ENCODE measurements around the gene SPTBN4.
"Not testable (repeated sequence)": the region's sequence is repeated elsewhere in the genome, so short reads cannot be mapped to it uniquely, and the experiment has no call there.

The SPTBN4 gene

DNA sequence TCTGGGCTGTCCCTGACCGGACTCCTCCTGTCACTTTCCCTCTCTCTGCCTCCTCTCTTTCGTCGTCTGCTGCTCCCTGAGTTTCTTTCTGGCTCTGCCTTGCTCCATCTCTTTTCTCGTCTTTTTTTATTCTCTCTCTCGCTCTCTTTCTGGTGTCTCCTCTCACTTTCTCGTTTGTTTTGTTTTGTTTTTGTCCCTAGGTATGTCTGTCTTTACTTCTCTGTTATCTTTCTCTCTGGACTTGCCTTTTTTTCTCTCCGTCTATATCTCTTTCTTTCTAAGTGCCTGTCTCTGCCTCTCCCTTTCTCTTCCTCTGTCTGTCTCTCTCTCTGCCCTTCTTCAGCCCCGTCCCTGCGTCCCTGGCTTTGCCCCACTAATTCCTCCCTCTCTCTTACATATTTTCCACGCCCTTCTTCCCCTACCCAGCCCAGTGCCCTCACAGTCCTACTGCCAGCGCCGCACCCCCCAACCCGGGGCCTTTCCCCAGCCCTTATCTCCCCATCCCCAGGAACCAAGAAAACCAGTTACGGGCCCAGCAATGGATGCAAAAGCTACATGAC is 61.8 kb downstream of the SPTBN4 start:
- DNase-seq (ENCODE audit: low read depth, low spot score) = no peak

DNA sequence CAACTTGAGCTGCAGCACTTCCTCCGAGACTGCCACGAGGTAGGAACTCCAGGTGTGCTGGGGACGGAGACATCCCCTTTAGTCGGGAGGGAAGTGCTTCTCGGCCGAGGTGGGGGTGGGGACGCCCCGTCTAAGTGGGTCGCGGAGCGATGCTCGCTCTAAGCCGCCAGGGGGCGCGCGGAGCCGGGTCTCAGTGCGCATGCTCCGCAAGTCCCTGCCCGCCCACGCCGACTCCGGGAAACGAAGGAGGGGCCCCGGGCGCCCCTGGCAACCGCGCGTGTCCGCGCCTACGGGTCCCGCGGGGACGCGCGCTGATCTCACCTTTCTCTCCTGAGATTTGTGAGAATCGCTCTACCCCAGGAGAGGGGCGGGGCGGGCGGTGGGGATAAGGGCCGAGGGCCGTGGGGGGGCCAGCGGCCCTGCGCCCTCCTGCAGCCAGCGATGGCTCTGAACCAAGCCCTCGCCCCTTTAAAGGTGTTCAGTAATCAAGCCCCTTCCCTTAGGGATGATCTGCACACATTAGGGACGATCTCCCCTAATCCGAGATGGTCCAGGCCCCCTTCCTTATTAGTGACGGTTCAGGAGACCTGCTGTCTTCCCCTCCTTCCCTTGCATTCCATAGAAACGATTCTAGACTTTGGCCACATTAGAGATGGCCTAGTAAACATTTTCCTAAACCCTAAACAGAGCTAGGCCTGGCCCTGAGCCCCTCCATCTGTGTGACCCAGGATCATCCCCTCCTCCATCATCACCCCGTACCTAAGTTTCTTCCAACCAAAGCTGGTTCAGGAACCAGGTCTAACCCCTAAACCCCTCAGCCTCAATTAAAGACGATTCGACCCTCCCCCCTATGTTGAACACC is 62.5 kb downstream of the SPTBN4 start:
- peak; percentile 92 for DNase-seq (ENCODE audit: low read depth, low spot score)

DNA sequence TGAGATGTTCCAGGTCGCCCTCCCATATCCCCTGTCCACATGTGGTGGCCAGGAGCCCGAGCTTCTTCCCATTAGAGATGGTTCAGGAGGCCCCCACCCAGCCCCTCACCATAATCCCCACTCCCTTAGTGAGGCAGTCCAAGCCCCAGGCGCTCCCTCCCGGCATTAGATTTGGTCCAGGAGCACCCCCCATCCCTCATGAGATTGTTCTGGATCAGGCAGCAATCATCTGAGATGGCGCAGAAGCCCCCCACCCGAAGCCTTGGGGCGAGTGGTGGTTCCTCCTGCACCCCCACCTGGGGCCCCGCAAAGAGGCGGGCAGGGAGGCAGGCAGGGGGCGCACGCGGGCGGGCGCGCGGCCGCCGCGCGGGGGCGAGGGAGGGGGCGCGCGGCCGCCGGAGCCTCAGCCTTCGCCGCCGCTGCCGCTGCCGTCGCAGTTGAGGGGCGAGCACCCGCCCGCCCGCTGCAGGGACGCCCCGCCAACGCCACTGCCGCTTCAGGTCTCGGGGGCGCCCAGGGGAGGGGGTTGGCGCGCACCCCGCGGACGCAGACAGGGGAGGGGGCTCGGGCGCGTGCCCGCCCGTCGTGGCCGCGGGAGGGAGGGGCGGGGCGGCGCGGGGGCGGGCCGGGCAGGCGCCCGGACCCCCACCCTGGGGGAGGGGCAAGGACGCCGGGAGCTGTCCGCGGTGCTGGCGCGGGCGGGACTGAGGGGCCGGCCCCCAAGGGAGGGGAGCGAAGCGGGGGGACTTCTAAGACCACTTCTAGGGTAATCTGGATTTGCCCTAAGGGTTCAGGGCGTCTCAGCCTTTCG is 63.5 kb downstream of the SPTBN4 start:
- peak; percentile 47 for DNase-seq (ENCODE audit: low read depth, low spot score)

DNA sequence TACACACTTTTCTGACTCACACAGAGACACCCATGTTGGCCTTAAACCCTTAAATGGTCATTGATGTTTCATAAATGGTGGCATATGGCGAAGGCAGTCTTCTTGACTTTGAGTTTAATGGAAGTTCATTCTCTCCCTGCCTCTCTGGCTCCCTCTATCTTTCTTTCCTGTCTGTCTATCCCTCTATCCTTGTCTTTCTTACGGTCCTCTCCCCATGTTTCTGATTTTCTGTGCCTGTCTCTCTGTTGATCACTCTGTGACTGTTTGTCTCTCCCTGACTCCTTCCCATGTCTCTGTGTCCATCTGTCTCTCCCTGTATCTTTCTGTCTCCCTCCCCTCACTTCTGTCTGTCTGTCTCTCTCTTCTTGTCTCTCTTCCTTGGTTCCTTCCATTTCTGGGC is 66.7 kb downstream of the SPTBN4 start:
- no peak for DNase-seq (ENCODE audit: low read depth, low spot score)

DNA sequence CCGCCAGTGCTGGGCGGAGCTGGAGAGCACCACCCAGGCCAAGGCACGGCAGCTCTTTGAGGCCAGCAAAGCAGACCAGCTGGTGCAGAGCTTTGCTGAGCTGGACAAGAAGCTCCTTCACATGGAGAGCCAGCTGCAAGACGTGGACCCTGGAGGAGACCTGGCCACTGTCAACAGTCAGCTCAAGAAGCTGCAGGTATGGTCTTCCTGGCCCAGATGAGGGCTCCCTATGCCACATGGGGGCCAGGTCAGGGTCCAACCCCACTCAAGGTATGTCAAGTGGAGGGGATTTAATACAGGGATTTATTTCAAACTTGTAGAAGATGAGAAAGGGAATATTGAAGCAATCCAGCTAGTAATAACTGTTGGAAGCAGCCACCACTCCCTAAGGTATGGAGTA is 67.3 kb downstream of the SPTBN4 start:
- no peak for DNase-seq (ENCODE audit: low read depth, low spot score)

DNA sequence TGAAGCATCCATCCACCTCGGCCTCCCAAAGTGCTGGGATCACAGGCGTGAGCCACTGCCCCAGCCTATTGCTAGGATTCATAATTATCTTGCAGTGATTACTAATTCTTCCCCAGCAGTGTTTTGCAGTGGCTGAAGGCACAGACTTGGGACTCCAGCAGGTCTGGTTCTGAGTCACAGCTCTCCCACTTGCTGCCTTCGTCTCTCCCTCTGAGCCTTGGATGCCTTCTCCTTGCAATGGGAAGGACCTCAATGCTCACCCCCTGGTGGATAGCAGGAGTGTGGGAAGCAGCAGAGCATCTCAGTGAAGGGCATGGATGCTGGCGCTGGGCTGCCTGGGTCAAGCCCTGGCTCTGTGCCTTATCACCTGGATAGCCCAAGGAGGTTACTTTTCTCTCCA is 72.3 kb downstream of the SPTBN4 start:
- DNase-seq (ENCODE audit: low read depth, low spot score) = no peak

DNA sequence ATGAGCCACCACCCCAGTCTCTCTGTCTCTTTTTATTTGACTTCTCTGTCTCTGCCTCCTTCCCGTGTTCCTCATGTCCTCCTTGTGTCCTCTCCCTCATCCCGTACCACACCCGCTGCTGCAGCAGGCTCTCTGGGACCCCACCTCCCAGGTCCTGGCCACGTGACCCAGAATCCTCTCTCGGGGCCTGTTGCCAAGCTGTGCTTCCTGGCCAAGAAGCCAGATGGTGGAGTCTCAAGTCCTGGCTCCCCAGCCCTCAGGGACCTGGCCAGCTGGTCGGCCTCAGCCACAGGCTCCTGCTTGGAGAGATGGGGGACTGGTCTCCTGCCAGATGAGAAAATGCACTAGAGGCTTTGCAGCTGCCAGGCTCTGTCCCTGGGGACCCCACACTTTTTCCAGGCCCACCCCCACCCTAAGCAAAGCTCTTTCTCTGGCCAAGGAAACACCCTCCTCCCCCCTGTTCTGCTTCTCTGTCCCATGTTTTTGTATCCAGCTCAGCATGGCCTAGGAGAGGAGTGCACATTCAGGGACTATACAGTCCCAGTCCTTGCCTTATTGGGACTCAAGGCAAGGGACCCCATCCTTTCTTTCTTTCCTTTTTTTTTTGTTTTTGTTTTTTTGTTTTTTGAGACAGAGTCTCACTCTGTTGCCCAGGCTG is 75.5 kb downstream of the SPTBN4 start:
- no peak for DNase-seq (ENCODE audit: low read depth, low spot score)

DNA sequence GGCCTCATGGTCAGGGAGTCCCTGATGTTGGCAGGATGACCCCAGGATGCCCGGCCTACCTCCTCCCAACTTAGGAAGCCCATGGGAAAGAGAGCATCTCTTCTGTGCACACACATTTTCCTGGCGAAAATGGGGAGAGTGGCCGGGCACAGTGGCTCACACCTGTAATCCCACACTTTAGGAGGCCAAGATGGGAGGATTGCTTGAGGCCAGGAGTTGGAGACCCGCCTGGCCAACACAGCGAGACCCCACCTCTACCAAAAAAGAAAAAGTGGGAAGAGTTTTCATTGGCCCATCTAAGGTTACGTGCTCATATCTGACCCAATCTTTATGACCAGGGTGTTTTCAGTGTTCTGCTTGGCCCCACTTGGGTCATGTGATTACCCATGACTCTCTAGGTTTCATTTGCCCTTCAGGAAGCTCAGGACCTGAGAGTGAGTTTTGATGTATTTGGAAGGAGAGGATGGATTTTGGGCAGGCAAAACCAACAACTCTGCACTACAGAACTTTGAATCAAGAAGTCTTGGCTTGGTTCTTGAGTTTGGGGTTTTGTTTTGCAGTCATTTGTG is 76.3 kb downstream of the SPTBN4 start:
- DNase-seq (ENCODE audit: low read depth, low spot score) = no peak

DNA sequence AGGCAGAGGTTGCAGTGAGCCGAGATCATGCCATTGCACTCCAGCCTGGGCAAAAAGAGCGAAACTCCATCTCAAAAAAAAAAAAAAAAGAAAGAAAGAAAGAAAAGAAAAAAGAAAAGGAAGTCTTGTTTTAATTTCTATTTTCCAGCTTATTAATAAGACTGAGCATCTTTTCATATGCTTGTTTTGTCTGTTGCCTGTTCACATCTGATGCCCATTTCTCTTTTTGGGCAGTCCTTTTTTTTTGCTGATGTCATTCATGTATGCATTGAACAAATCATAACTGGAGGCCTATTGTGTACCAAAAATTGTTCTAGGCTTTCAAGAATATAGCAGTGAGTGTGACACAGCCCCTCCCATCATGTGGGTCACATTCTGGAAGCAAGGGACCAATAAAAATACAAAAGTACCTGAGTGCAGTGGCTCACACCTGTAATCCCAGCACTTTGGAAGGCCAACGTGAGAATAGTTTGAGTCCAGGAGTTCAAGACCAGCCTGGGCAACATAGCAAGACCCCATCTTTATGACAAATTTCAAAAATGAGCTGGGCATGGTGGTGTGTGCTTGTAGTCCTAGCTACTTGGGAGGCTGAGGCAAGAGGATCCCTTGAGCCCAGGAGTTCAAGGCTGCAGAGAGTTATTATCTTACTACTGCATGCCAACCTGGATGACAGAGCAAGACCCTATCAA is 79.5 kb downstream of the SPTBN4 start:
- not testable (repeated sequence) for DNase-seq (ENCODE audit: low read depth, low spot score)

DNA sequence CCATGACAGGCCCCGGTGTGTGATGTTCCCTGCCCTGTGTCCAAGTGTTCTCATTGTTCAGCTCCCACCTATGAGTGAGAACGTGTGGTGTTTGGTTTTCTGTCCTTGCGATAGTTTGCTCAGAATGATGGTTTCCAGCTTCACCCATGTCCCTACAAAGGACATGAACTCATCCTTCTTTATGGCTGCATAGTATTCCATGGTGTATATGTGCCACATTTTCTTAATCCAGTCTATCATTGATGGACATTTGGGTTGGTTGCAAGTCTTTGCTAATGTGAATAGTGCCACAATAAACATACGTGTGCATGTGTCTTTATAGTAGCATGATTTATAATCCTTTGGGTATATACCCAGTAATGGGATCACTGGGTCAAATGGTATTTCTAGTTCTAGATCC is 80.4 kb downstream of the SPTBN4 start:
- DNase-seq (ENCODE audit: low read depth, low spot score) = not testable (repeated sequence)

DNA sequence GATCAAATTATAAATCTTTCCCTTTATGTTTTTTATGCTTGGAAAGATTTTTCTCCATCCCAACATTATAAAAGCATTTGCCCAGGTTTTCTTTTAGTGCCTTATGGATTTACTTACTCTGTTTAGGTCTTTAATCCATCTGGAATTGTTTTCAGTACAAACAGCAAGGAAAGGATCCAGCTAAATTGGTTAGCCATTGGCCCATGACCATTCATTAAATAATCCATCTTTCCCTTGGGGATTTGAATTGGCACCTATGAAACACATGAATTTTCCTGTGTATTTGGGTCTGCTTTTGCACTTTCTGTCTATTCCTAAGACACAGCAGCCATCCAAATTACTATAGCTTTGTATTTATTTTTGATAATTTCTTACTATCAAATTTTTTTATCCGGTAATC is 81.0 kb downstream of the SPTBN4 start:
- DNase-seq (ENCODE audit: low read depth, low spot score) = no peak

DNA sequence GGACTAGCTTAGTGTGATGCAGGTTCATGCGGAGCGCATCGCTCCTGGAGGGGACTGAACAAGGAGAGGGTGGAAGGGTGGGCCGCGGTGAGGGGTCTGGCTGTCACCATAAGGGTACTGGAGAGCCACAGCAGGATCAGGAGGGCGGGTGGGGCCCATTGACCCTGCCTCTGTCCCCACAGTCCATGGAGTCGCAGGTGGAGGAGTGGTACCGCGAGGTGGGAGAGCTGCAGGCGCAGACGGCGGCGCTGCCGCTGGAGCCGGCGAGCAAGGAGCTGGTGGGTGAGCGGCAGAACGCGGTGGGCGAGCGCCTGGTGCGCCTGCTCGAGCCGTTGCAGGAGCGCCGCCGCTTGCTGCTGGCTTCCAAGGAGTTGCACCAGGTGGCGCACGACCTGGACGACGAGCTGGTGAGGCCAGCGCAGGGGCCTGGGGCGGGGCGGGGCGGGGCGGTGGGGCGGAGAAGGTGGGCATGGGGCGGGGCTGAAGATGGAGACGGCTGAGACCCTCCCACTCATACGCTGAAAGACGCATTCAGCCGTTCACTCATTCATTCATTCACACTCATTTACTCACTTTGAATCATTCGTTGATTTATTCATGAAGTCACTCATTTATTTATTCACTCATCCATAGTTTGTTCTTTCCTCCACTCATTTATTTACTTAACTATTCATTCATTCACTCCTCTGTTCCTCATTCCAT is 82.4 kb downstream of the SPTBN4 start:
- DNase-seq (ENCODE audit: low read depth, low spot score) = peak; percentile 78

DNA sequence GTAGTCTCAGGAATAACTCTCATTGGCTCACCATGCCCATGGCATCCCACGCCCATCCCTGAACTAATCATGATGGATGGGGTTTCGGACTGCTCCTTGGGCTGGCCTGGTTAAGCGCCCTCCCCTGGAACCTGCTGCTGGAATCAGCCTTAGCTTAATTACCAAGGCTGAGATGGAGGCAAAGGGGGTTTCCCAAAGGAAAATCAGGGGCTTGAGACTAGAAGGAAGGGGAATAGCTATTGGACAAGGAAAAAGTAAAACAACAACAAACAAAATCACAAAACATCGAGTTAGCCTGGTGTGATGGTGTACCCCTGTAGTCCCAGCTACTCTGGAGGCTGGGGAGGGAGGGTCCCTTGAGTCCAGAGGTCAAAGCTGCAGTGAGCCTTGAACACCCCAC is 84.2 kb downstream of the SPTBN4 start:
- DNase-seq (ENCODE audit: low read depth, low spot score) = no peak

DNA sequence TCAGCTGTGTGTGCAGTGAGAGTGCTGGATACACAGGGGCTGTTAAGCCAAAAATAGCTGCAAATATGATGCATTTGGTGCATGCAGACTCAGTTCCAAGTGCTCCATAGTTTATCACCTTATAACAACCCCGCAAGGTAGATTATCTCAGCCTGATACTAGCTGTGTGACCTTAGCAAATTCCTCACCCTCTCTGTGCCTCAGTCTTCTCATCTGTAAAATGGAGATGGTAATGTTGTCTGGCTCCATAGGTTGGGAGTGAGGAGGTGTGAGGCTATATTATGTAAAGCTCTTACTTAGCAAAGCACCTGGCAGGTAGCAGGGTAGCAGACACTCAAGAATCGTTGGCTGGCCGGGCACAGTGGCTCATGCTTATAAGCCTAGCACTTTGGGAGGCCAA is 86.0 kb downstream of the SPTBN4 start:
- no peak for DNase-seq (ENCODE audit: low read depth, low spot score)

DNA sequence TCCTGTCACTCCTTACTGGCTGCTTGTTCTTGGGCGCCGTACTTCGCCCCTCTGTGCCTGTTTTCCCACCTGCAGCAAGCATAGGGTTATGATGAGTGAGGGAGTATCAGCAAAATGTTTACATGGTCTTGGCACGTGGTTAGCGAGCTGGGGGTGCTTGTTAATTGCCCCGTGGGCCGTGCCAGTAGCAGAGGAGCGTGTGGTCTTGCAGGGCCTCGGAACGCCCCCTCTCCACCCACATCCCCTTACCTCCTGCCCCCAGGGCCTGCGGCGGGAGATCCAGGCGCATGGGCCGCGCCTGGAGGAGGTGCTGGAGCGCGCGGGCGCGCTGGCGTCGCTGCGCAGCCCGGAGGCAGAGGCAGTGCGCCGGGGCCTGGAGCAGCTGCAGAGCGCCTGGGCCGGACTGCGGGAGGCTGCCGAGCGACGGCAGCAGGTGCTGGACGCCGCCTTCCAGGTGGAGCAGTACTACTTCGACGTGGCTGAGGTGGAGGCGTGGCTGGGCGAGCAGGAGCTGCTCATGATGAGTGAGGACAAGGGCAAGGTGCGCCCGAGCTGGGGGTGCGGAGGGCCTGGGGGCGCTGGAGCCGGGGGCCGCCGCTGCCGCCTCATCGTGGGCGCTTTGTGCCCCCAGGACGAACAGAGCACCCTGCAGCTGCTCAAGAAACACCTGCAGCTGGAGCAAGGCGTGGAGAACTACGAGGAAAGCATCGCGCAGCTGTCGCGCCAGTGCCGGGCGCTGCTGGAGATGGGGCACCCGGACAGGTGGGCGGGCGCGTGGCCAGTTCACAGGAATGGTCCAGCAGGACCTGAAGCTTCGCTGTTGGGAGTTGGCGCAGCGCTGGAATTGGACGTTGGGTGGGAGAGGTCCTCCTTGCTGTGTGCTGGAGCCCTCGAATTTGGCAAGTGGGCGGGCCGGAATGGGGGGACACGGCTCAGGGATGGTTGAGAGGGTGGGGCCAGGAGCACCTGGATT is 87.4 kb downstream of the SPTBN4 start:
- DNase-seq (ENCODE audit: low read depth, low spot score) = no peak

DNA sequence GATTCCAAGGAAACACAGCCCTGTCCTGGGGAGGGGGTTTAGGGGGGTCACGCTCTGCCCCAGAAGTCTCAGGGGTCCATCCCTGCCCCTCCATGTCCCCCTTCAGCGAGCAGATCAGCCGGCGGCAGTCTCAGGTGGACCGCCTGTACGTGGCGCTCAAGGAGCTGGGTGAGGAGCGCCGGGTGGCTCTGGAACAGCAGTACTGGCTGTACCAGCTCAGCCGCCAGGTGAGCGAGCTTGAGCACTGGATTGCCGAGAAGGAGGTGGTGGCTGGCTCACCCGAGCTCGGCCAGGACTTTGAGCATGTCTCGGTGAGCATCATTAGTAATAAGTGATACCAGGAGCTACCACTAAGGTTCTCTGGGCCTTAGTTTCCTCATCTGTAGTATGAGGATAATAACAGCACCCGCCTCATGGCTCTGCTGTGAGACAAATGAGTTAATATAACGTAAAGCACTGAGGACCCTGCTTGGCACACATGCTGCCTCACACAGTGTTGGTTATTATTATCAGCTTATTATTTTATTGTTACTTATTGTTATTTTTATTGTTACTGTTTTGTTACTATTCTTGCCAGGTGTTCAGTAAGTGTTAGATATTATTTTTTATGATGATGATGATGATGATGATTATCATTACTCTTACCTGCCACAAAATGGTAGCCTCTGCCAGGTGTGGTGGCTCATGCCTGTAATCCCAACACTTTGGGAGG is 89.3 kb downstream of the SPTBN4 start:
- DNase-seq (ENCODE audit: low read depth, low spot score) = no peak

DNA sequence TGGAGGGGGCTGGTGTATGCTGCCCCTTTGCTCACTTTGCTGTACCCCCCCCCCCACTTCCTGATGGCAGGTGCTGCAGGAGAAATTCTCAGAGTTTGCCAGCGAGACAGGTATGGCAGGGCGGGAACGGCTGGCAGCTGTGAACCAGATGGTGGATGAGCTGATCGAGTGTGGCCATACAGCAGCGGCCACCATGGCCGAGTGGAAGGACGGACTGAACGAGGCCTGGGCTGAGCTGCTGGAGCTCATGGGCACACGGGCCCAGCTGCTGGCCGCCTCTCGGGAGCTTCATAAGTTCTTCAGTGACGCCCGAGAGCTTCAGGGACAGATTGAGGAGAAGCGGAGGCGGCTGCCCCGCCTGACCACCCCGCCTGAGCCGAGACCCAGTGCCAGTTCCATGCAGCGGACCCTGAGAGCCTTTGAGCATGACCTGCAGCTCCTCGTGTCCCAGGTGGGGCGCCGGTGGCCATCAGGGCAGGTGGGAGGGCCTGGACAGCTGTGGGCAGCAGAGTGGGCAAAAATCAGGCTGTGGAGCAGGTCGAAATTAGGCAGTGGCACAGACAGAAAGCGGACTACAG is 90.2 kb downstream of the SPTBN4 start:
- DNase-seq (ENCODE audit: low read depth, low spot score) = no peak

DNA sequence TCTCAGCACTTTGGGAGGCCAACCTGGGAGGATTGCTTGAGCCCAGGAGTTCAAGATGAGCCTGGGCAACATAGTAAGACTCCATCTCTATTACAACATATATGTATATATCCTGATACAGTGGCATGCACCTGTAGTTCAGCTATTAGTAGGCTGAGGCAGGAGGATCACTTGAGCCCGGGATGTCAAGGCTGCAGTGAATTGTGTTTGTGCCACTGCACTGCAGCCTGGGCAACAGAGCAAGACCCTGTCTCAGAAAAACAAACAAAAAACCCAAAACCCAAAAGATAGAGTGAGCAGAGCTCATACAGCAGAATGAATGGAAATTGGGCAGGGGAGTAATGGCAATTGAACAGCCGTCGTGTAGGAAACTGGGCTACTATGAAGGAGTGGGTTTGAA is 92.6 kb downstream of the SPTBN4 start:
- DNase-seq (ENCODE audit: low read depth, low spot score) = no peak
